CD14-positive monocyte (primary cell): ENCODE results near the gene FBN2. TPM values are rescaled to one million over a fixed set of nuclear protein-coding genes. Genes with fewer than 3 reads are reported as not detected.

Experiments
- DNase-seq, 3 donors: peaks; one replicate each; pipeline ENCODE4 v3.0.0-alpha.2; 2011 to 2022
- H2AFZ ChIP-seq: 2 replicates; pipeline ENCODE4 v1.6.0; 2012; ENCODE audit warnings: mild to moderate bottlenecking, low read depth, low read length, inconsistent platforms; ENCODE audit not compliant: insufficient read depth, poor library complexity, severe bottlenecking
- H3K27ac ChIP-seq, 2 donors: 1 replicate in 1 of 2; 2 replicates in 1 of 2; pipeline ENCODE4 v1.5.1; 2012 to 2013; ENCODE audit warnings: low read length in 2 of 2, control low read depth in 1 of 2, inconsistent platforms in 1 of 2, low read depth in 1 of 2, mild to moderate bottlenecking in 1 of 2
- H3K27me3 ChIP-seq, 2 donors: one replicate each; pipeline versions ENCODE4 v1.6.0 to v1.6.1; 2011 to 2013; ENCODE audit warnings: low read length in 2 of 2; ENCODE audit not compliant: control insufficient read depth in 2 of 2, insufficient read depth in 2 of 2
- H3K36me3 ChIP-seq, 2 donors: replicated peaks in 1 of 2; 1 replicate in 1 of 2; 2 replicates in 1 of 2; pipeline versions ENCODE4 v1.5.1 to v1.6.1; 2012 to 2013; ENCODE audit warnings: low read length in 2 of 2, control low read depth in 1 of 2, inconsistent platforms in 1 of 2, mild to moderate bottlenecking in 1 of 2; ENCODE audit not compliant: insufficient read depth in 2 of 2, control insufficient read depth in 1 of 2
- H3K4me1 ChIP-seq, 2 donors: 1 replicate in 1 of 2; 2 replicates in 1 of 2; pipeline versions ENCODE4 v1.5.1 to v1.6.1; 2012 to 2013; ENCODE audit warnings: low read length in 2 of 2, control low read depth in 1 of 2, inconsistent platforms in 1 of 2, mild to moderate bottlenecking in 1 of 2, moderate library complexity in 1 of 2; ENCODE audit not compliant: insufficient read depth in 2 of 2, control insufficient read depth in 1 of 2
- H3K4me2 ChIP-seq: replicated peaks from 2 replicates; pipeline ENCODE3; 2012; ENCODE audit warnings: low read length, moderate library complexity, mild to moderate bottlenecking; ENCODE audit not compliant: poor library complexity, severe bottlenecking; ENCODE audit errors: extremely low read depth
- H3K4me3 ChIP-seq, 3 experiments: fragments of 200-600 bp in 1 of 3; sonication (generic) in 1 of 3; replicated peaks in 1 of 3; 1 replicate in 2 of 3; 2 replicates in 1 of 3; pipeline ENCODE4 v1.5.1; 2011 to 2013; ENCODE audit warnings: low read length in 3 of 3, mild to moderate bottlenecking in 3 of 3, control low read depth in 2 of 3, low read depth in 2 of 3, inconsistent platforms in 1 of 3, moderate library complexity in 1 of 3
- H3K79me2 ChIP-seq: 2 replicates; pipeline ENCODE4 v1.6.0; 2012; ENCODE audit warnings: mild to moderate bottlenecking, control low read depth, inconsistent platforms, low read length, moderate library complexity; ENCODE audit not compliant: insufficient read depth
- H3K9ac ChIP-seq: 2 replicates; pipeline ENCODE4 v1.6.0; 2017; ENCODE audit warnings: low read length, mild to moderate bottlenecking; ENCODE audit not compliant: insufficient read depth, poor library complexity, severe bottlenecking
- H3K9me3 ChIP-seq, 2 donors: replicated peaks in 1 of 2; 1 replicate in 1 of 2; 2 replicates in 1 of 2; pipeline versions ENCODE4 v1.5.1 to v1.6.1; 2012 to 2013; ENCODE audit warnings: low read length in 2 of 2, control low read depth in 1 of 2; ENCODE audit not compliant: control insufficient read depth in 1 of 2, insufficient read depth in 1 of 2
- H4K20me1 ChIP-seq: 2 replicates; pipeline ENCODE4 v1.6.0; 2012; ENCODE audit warnings: mild to moderate bottlenecking, low read length, control low read depth, moderate library complexity; ENCODE audit not compliant: insufficient read depth
- H3K27ac Mint-ChIP-seq, 7 donors: one replicate each; pipeline ENCODE4 v1.8.0; 2020; ENCODE audit warnings: mild to moderate bottlenecking in 7 of 7, mixed read lengths in 7 of 7, moderate library complexity in 6 of 7, inconsistent platforms in 2 of 7
- H3K27me3 Mint-ChIP-seq, 3 donors: one replicate each; pipeline ENCODE4 v1.8.0; 2021 to 2022; ENCODE audit warnings: low read depth in 3 of 3, mild to moderate bottlenecking in 3 of 3, mixed read lengths in 3 of 3, moderate library complexity in 3 of 3, inconsistent platforms in 1 of 3
- H3K36me3 Mint-ChIP-seq, 2 donors: one replicate each; pipeline ENCODE4 v1.8.0; 2020; ENCODE audit warnings: mixed read lengths in 2 of 2, inconsistent platforms in 1 of 2, mild to moderate bottlenecking in 1 of 2
- H3K4me1 Mint-ChIP-seq: one replicate; pipeline ENCODE4 v1.8.0; 2020; ENCODE audit warnings: mild to moderate bottlenecking, mixed read lengths
- H3K4me3 Mint-ChIP-seq, 2 donors: one replicate each; pipeline ENCODE4 v1.8.0; 2020; ENCODE audit warnings: mild to moderate bottlenecking in 2 of 2, mixed read lengths in 2 of 2, moderate library complexity in 1 of 2
- H3K9me3 Mint-ChIP-seq, 7 donors: one replicate each; pipeline ENCODE4 v1.8.0; 2020 to 2022; ENCODE audit warnings: mixed read lengths in 7 of 7, mild to moderate bottlenecking in 6 of 7, moderate library complexity in 6 of 7, inconsistent platforms in 2 of 7
- CTCF ChIP-seq: fragments of 200-600 bp; IDR thresholded peaks from one replicate; pipeline ENCODE4 v1.8.0; 2022; ENCODE audit warnings: antibody characterized with exemption, mild to moderate bottlenecking
- WGBS: methylation state at CpG from one replicate; pipeline ENCODE4 v1.1.5; 2013; ENCODE audit warnings: missing lambda C conversion rate; ENCODE audit not compliant: insufficient coverage; 5-methylcytosine and 5-hydroxymethylcytosine counted together
- intact Hi-C, 2 donors: fragments of 100-400 bp; cut with micrococcal nuclease; formaldehyde crosslinking; loops; one replicate each; pipeline versions ENCODE4 v1.15.0 to v1.15.1; 2023
- polyA plus RNA-seq, 3 donors: library from polyadenylated mRNA; depleted of rRNA in 1 of 3; unstranded in 2 of 3; stranded (reverse) in 1 of 3; fragments of 300-500 nt in 2 of 3; fragments of >200 nt in 1 of 3; fragmentation: Illumina TruSeq in 2 of 3; gene quantifications; 1 replicate in 2 of 3; 2 replicates in 1 of 3; pipeline ENCODE4 v1.2.3, GENCODE V29; 2012 to 2021

FBN2 gene
- polyA plus RNA-seq, 3 donors, result 0.85 to 19.3 (median 4.2) TPM

- H3K79me2 ChIP-seq, result no peaks in the 10 kb centered on the region
- no peak overlapping the region for H3K27ac ChIP-seq
- H3K9ac ChIP-seq, result no peak overlapping the region
- no peak overlapping the region for H2AFZ ChIP-seq
- H3K36me3 Mint-ChIP-seq, result peaks cover 0 to 2% of the 10 kb centered on the region in 2 donors
- peaks cover 5% of the 10 kb centered on the region for H4K20me1 ChIP-seq
- DNase-seq, result no peak
- peaks cover 0 to 3% (median 0%) of the 10 kb centered on the region in 7 donors for H3K9me3 Mint-ChIP-seq
- no peaks in the 10 kb centered on the region for H3K4me1 ChIP-seq
- H3K27me3 Mint-ChIP-seq, result peaks cover 0 to 2% (median 0%) of the 10 kb centered on the region in 3 donors
- H3K4me2 ChIP-seq, result no peak overlapping the region
- TF ChIP-seq CTCF, result no peak
- H3K4me3 Mint-ChIP-seq, result no peak overlapping the region
- H3K9me3 ChIP-seq, result no peaks in the 10 kb centered on the region
- no peak overlapping the region for H3K4me3 ChIP-seq
- intact Hi-C loops, result no loop called here
- peaks cover 2% of the 10 kb centered on the region for H3K4me1 Mint-ChIP-seq
- no peaks in the 10 kb centered on the region for H3K27me3 ChIP-seq
- H3K27ac Mint-ChIP-seq, result no peak overlapping the region
- WGBS, result no CpG with 5 or more reads among the region's 3 CpGs
- H3K36me3 ChIP-seq, result no peaks in the 10 kb centered on the region
Observed at GRCh38 chr5:128483738-128484137, 54.3 kb downstream of the FBN2 start.

DNA sequence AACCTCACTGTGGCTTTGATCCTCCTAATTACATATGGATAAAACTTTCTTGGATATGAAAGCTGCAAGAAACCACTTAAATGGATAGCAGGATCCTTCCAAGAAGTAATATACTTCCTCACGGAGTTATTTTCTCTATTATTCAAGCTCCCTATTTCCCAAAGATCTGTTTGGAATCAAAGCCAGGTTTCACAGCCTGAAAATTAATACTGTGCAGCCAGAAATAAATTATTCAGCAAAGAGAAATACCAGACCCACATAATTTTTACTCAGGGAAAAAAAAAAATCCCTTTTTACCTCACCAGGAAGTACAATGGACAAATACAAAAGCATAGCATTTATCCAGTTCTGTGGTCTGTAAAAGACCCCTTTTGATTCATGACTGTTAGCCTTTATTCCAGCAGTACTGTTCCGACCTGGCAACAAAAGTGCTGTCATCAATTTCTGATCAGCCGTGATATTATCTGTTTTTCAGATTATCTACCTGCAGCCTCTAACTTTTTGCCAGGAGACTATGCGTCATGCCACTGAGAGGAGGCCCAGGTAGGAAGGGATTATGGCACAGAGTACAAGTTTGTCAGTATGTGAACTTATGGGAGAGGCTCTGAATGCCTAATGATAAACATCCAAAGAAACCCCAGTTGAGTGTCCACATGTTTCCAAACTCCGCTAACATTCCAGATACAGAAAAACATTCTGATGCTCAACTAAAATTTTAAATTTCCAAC is 57.0 kb downstream of the FBN2 start:
- H3K4me2 ChIP-seq, result no peak overlapping the region
- peaks cover 0 to 3% (median 0%) of the 10 kb centered on the region in 7 donors for H3K9me3 Mint-ChIP-seq
- no peaks in the 10 kb centered on the region for H3K27me3 ChIP-seq
- no peak overlapping the region for H3K4me3 Mint-ChIP-seq
- peaks cover 0 to 4% of the 10 kb centered on the region in 2 donors for H3K36me3 Mint-ChIP-seq
- peaks cover 2% of the 10 kb centered on the region for H3K4me1 Mint-ChIP-seq
- H3K27ac ChIP-seq, result no peak overlapping the region
- no peak overlapping the region for H3K27ac Mint-ChIP-seq
- H3K27me3 Mint-ChIP-seq, result peaks cover 0 to 2% (median 2%) of the 10 kb centered on the region in 3 donors
- no peak overlapping the region for H3K4me3 ChIP-seq
- WGBS, result 100% methylated on average over 1 of the region's 5 CpGs
- H3K36me3 ChIP-seq, result no peaks in the 10 kb centered on the region
- intact Hi-C loops, result no loop called here
- no peak for DNase-seq
- no peaks in the 10 kb centered on the region for H3K79me2 ChIP-seq
- no peak overlapping the region for H3K9ac ChIP-seq
- H4K20me1 ChIP-seq, result no peaks in the 10 kb centered on the region
- TF ChIP-seq CTCF, result no peak
- no peak overlapping the region for H2AFZ ChIP-seq
- no peaks in the 10 kb centered on the region for H3K9me3 ChIP-seq
- H3K4me1 ChIP-seq, result no peaks in the 10 kb centered on the region
